Vagina (tissue), 2 donors: ENCODE data around the gene RBM7.

Experiments used
- CTCF ChIP-seq, 3 experiments: fragments of 450-650 bp in 2 of 3; fragments of 200-600 bp in 1 of 3; sonication (generic) in 1 of 3; IDR thresholded peaks; one replicate each; pipeline ENCODE4 v1.5.1; 2017 to 2019; ENCODE audit warnings: antibody characterized with exemption in 3 of 3, mild to moderate bottlenecking in 2 of 3, moderate library complexity in 2 of 3
- POLR2A ChIP-seq, 2 donors: fragments of 450-650 bp; IDR thresholded peaks; one replicate each; pipeline ENCODE4 v1.6.1; 2017; ENCODE audit warnings: antibody characterized with exemption in 2 of 2, mild to moderate bottlenecking in 2 of 2, moderate library complexity in 2 of 2

- TF ChIP-seq POLR2A (IDR thresholded peaks at IDR 0.05) (no peak), CTCF (IDR thresholded peaks at IDR 0.05) (no peak)
Measured at GRCh38 chr11:114401311-114401710, 845 bp downstream of the RBM7 start.
